ENCODE measurements around the gene RPL5.

RPL5 gene

GRCh38 chr1:92820551-92820950 is 11.3 kb upstream of the RPL5 start:
- DNase-seq = no peak

- no peak for DNase-seq
Observed at GRCh38 chr1:92822879-92823278, 9.0 kb upstream of the RPL5 start.

- DNase-seq = no peak
Observed at GRCh38 chr1:92826792-92827191, 5.0 kb upstream of the RPL5 start.

GRCh38 chr1:92831368-92831761 is 475 bp upstream of the RPL5 start:
- DNase-seq = no peak

- DNase-seq = peak; percentile 44
Observed at GRCh38 chr1:92832537-92833114, 786 bp downstream of the RPL5 start.

GRCh38 chr1:92833840-92834239 is 2.0 kb downstream of the RPL5 start:
- no peak for DNase-seq

GRCh38 chr1:92834617-92835016 is 2.8 kb downstream of the RPL5 start:
- no peak for DNase-seq

GRCh38 chr1:92837062-92837461 is 5.2 kb downstream of the RPL5 start:
- DNase-seq = no peak

- DNase-seq = no peak
Observed at GRCh38 chr1:92838519-92838918, 6.7 kb downstream of the RPL5 start.

- no peak for DNase-seq
Observed at GRCh38 chr1:92839442-92839841, 7.6 kb downstream of the RPL5 start.

GRCh38 chr1:92840600-92840999 is 8.8 kb downstream of the RPL5 start:
- DNase-seq = no peak

- DNase-seq = no peak
Observed at GRCh38 chr1:92842082-92843045, 10.5 kb downstream of the RPL5 start.

GRCh38 chr1:92843046-92843423 is 11.2 kb downstream of the RPL5 start:
- DNase-seq = no peak

- no peak for DNase-seq
Observed at GRCh38 chr1:92843429-92844352, 11.9 kb downstream of the RPL5 start.

- DNase-seq = no peak
Observed at GRCh38 chr1:92844439-92844838, 12.6 kb downstream of the RPL5 start.

GRCh38 chr1:92845908-92846307 is 14.1 kb downstream of the RPL5 start:
- DNase-seq = no peak

- DNase-seq = no peak
Observed at GRCh38 chr1:92848201-92848600, 16.4 kb downstream of the RPL5 start.

GRCh38 chr1:92850019-92850418 is 18.2 kb downstream of the RPL5 start:
- no peak for DNase-seq

- no peak for DNase-seq
Observed at GRCh38 chr1:92851729-92852128, 19.9 kb downstream of the RPL5 start.

GRCh38 chr1:92853299-92853698 is 21.5 kb downstream of the RPL5 start:
- no peak for DNase-seq

- no peak for DNase-seq
Observed at GRCh38 chr1:92854101-92854785, 22.4 kb downstream of the RPL5 start.

- no peak for DNase-seq
Observed at GRCh38 chr1:92855236-92855635, 23.4 kb downstream of the RPL5 start.

- DNase-seq = no peak
Observed at GRCh38 chr1:92857817-92858216, 26.0 kb downstream of the RPL5 start.
